K562 (cell line): ENCODE measurements around the gene DISC1. TPM values are rescaled to one million over a fixed set of nuclear protein-coding genes. Genes with fewer than 3 reads are reported as not detected.

Experiments
- ATAC-seq: fragments of 200-7000 bp; cut with Tn5 transposase; 3 replicates; pipeline ENCODE4 v1.9.1; 2020; ENCODE audit warnings: moderate library complexity
- BruUV-seq: library from RNA; stranded (reverse); fragments of 400-500 nt; replicated peaks from 2 replicates; lab custom pipeline; 2021; lab: Mats Ljungman, UMichigan
- CTCF ChIA-PET: fragments of 300-600 bp; formaldehyde crosslinking; extraction: SDS; loops from one replicate; lab custom pipeline; 2021; ENCODE audit warnings: low intra/inter-chr PET ratio; lab: Yijun Ruan, JAX
- POLR2A ChIA-PET: fragments of 300-600, 350-650 bp; sonication (Branson Sonifier 250); formaldehyde crosslinking; extraction: SDS; loops from one replicate; lab custom pipeline; 2021; ENCODE audit warnings: antibody characterized with exemption, inconsistent platforms; lab: Yijun Ruan, JAX
- DNase-seq, 4 experiments: peaks; one replicate each; pipeline versions ENCODE4 v3.0.0 to v3.0.0-alpha.2; 2011 to 2018; ENCODE audit warnings: low spot score in 3 of 4, mixed read lengths in 3 of 4; ENCODE audit errors: extremely low read depth in 1 of 4
- FAIRE-seq: peaks from 2 replicates; lab custom pipeline; 2011; peaks lifted over from hg19 to GRCh38; lab: Jason Lieb, UNC
- H2AFZ ChIP-seq: 2 replicates; pipeline ENCODE4 v1.6.0; 2011; ENCODE audit warnings: low read depth, low read length, control low read depth, inconsistent platforms
- H3K27ac ChIP-seq: fragments of 200-600 bp; 3 replicates; pipeline ENCODE4 v1.8.0; 2011; ENCODE audit warnings: low read depth, mild to moderate bottlenecking, control low read depth, inconsistent platforms, low read length, moderate library complexity, mixed read lengths; ENCODE audit errors: extremely low read depth
- H3K27me3 ChIP-seq, 2 experiments: fragments of 300-600 bp in 1 of 2; 2 replicates in 1 of 2; 3 replicates in 1 of 2; pipeline versions ENCODE4 v1.6.0 to v1.8.0; 2011; ENCODE audit warnings: inconsistent platforms in 2 of 2, low read length in 2 of 2, mild to moderate bottlenecking in 1 of 2, mixed read lengths in 1 of 2, moderate library complexity in 1 of 2; ENCODE audit not compliant: control insufficient read depth in 2 of 2, insufficient read depth in 2 of 2
- H3K36me3 ChIP-seq: fragments of 300-600 bp; 3 replicates; pipeline ENCODE4 v1.8.0; 2011; ENCODE audit warnings: mild to moderate bottlenecking, low read length, inconsistent platforms; ENCODE audit not compliant: control insufficient read depth, insufficient read depth
- H3K4me1 ChIP-seq, 2 experiments: fragments of 200-600 bp in 1 of 2; replicated peaks in 1 of 2; 2 replicates in 1 of 2; 3 replicates in 1 of 2; pipeline versions ENCODE4 v1.5.1 to v1.8.0; 2011; ENCODE audit warnings: inconsistent platforms in 2 of 2, low read length in 2 of 2, mild to moderate bottlenecking in 1 of 2, mixed read lengths in 1 of 2, moderate library complexity in 1 of 2; ENCODE audit not compliant: control insufficient read depth in 2 of 2, insufficient read depth in 2 of 2
- H3K4me2 ChIP-seq: 2 replicates; pipeline ENCODE4 v1.6.1; 2011; ENCODE audit warnings: low read length, control low read depth, inconsistent platforms, mixed read lengths; ENCODE audit not compliant: insufficient read depth
- H3K4me3 ChIP-seq: fragments of 200-600 bp; sonication (generic), shearing (Covaris generic); 2 replicates; pipeline ENCODE4 v1.5.1; 2016; ENCODE audit warnings: control low read depth, inconsistent platforms
- H3K79me2 ChIP-seq: fragments of 200-600 bp; 3 replicates; pipeline ENCODE4 v1.8.0; 2011; ENCODE audit warnings: low read length, inconsistent platforms; ENCODE audit not compliant: control insufficient read depth, insufficient read depth
- H3K9ac ChIP-seq, 2 experiments: 2 replicates each; pipeline versions ENCODE4 v1.6.0 to v1.6.1; 2011; ENCODE audit warnings: low read depth in 2 of 2, low read length in 2 of 2, control low read depth in 1 of 2, inconsistent platforms in 1 of 2, mild to moderate bottlenecking in 1 of 2, mixed read lengths in 1 of 2; ENCODE audit not compliant: insufficient read depth in 1 of 2
- H3K9me1 ChIP-seq: one replicate; pipeline ENCODE4 v1.6.0; 2011; ENCODE audit warnings: inconsistent platforms, mild to moderate bottlenecking, low read length, moderate library complexity; ENCODE audit not compliant: control insufficient read depth, insufficient read depth
- H3K9me3 ChIP-seq: replicated peaks from 2 replicates; pipeline ENCODE4 v1.5.1; 2011; ENCODE audit warnings: low read depth, low read length, inconsistent platforms; ENCODE audit not compliant: control insufficient read depth, insufficient read depth
- H4K20me1 ChIP-seq: replicated peaks from 2 replicates; pipeline ENCODE4 v1.6.1; 2011; ENCODE audit warnings: low read length, inconsistent platforms, mixed read lengths; ENCODE audit not compliant: control insufficient read depth, insufficient read depth
- MYC ChIP-seq, 2 experiments: fragments of 250-450 bp in 1 of 2; sonication (Bioruptor Pico) in 1 of 2; IDR thresholded peaks; 2 replicates each; pipeline versions ENCODE4 v1.5.1 to v1.6.1; 2012 to 2021; ENCODE audit warnings: low read depth in 2 of 2, borderline replicate concordance in 1 of 2, improper control_type of control experiment in 1 of 2, low read length in 1 of 2, mild to moderate bottlenecking in 1 of 2, moderate library complexity in 1 of 2
- PBX2 ChIP-seq, 2 experiments: IDR thresholded peaks in 1 of 2; conservative IDR thresholded peaks in 1 of 2; 2 replicates each; pipeline ENCODE4 v1.6.1; 2016; ENCODE audit warnings: low read depth in 2 of 2, mild to moderate bottlenecking in 1 of 2, missing compliant biosample characterization in 1 of 2, missing genetic modification characterization in 1 of 2, moderate library complexity in 1 of 2
- WGBS: fragments of 100-300 bp; shearing (Covaris generic); methylation state at CpG from one replicate; pipeline ENCODE4 v1.1.6; 2016; ENCODE audit warnings: low coverage, mixed read lengths; ENCODE audit not compliant: insufficient coverage; ENCODE audit errors: missing lambda C conversion rate; 5-methylcytosine and 5-hydroxymethylcytosine counted together
- in situ Hi-C: fragments of 300-500 bp; cut with MboI; formaldehyde crosslinking; loops from 4 replicates; pipeline ENCODE4 v1.15.0; 2018; ENCODE audit warnings: inconsistent platforms, mixed read lengths
- intact Hi-C: fragments of 100-400 bp; cut with micrococcal nuclease; formaldehyde crosslinking; loops from 2 replicates; pipeline ENCODE4 v1.14.2; 2022
- polyA plus RNA-seq, 8 experiments: library from polyadenylated mRNA; depleted of rRNA in 4 of 8; stranded (reverse) in 5 of 8; unstranded in 3 of 8; fragments of >200 nt; fragmentation: Nextera tagmentation in 2 of 8; fragmentation: Illumina TruSeq in 1 of 8; extraction: Ambion mirVana in 2 of 8; extraction: Trizol in 1 of 8; gene quantifications; 2 replicates each; pipeline versions ENCODE4 v1.2.1 to v1.2.3, GENCODE V29; 2011 to 2014; ENCODE audit warnings: inconsistent platforms in 1 of 8, missing spikeins in 1 of 8
- total RNA-seq, 7 experiments: library from RNA; depleted of rRNA in 6 of 7; stranded (reverse); fragments of >200 nt in 6 of 7; fragmentation: Illumina TruSeq in 2 of 7; extraction: Trizol in 2 of 7; gene quantifications; 2 replicates each; pipeline versions ENCODE4 v1.2.1 to v1.2.3, GENCODE V29; 2011 to 2021; ENCODE audit warnings: low replicate concordance in 1 of 7

The DISC1 gene
- total and polyA plus RNA-seq, 9 of the 15 experiments (the other 6 are each of a cell fraction or from before 2014, with no cell fraction given) = 0.01 to 0.11 (median 0.08) TPM; not detected in 1

DNA sequence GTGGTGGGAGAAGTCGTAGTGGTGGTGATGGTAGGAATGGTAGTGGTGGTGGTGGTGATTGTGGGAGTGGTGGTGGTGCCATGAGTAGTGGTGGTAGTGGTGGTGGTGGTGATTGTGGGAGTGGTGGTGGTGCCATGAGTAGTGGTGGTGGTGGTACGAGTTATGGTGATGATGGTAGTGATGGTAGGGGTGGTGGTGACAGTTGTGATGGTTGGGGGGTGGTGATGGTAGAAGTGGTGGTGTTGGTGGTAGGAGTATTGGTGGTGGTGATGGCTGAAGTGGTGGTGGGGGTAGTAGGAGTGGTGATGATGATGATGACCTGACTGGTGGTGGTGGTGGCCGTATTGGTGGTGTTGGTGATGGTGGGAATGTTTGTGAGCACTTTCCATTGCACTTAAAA lies 107.1 kb downstream of the DISC1 start:
- Histone ChIP-seq H3K27me3 (no peaks in the 10 kb centered on the region), H3K9me1 (no peaks in the 10 kb centered on the region), H3K27ac (no peak overlapping the region), H3K4me1 (no peaks in the 10 kb centered on the region), H2AFZ (no peak overlapping the region), H3K79me2 (no peaks in the 10 kb centered on the region), H4K20me1 (no peaks in the 10 kb centered on the region), H3K9ac (no peak overlapping the region), H3K36me3 (no peaks in the 10 kb centered on the region), H3K4me3 (no peak overlapping the region), H3K9me3 (no peaks in the 10 kb centered on the region), H3K4me2 (no peak overlapping the region)
- DNase-seq = no peak
- ChIA-PET CTCF (no interaction called here), POLR2A (no interaction called here)
- 0% methylated on average over 3 of the region's 3 CpGs for WGBS
- no TSS peak for BruUV-seq
- intact Hi-C loops = no loop called here
- TF ChIP-seq PBX2 (CRISPR knock-in tag; IDR thresholded peaks at IDR 0.05; ENCODE audit: low read depth) (no peak), PBX2 (tag; conservative IDR thresholded peaks at IDR 0.05; ENCODE audit: low read depth) (no peak), MYC (IDR thresholded peaks at IDR 0.05; ENCODE audit: low read depth, low read length) (no peak), MYC (CRISPR knock-in tag; IDR thresholded peaks at IDR 0.05; ENCODE audit: borderline replicate concordance, low read depth) (no peak)
- no peak for FAIRE-seq
- ATAC-seq = no peak
- in situ Hi-C loops = loop anchor here (25.0 kb wide), 1 partner anchor 1504 kb away; no protein-coding TSS in a partner anchor
